Smooth muscle cell (in vitro differentiated cells): ENCODE results near the gene ARFIP2. TPM values are rescaled to one million over a fixed set of nuclear protein-coding genes. Genes with fewer than 3 reads are reported as not detected.

Experiments
- DNase-seq: peaks from one replicate; lab custom pipeline; 2025; ENCODE audit not compliant: unreplicated experiment; lab: John Stamatoyannopoulos, UW
- H2AFZ ChIP-seq: fragments of 200-600 bp; sonication (generic); 2 replicates; pipeline ENCODE4 v1.6.0; 2016; ENCODE audit warnings: antibody characterized with exemption, low read depth, mild to moderate bottlenecking
- H3F3A ChIP-seq: fragments of 200-600 bp; sonication (generic); 2 replicates; pipeline ENCODE4 v1.6.0; 2017; ENCODE audit warnings: antibody characterized with exemption, low read depth
- H3K27ac ChIP-seq: fragments of 200-600 bp; sonication (generic); 2 replicates; pipeline ENCODE4 v1.5.1; 2016; ENCODE audit warnings: low read depth, mild to moderate bottlenecking
- H3K27me3 ChIP-seq: fragments of 200-600 bp; sonication (generic); 2 replicates; pipeline ENCODE4 v1.6.1; 2016; ENCODE audit warnings: low read depth, mild to moderate bottlenecking
- H3K36me3 ChIP-seq: fragments of 200-600 bp; sonication (generic); 2 replicates; pipeline ENCODE4 v1.5.1; 2016; ENCODE audit warnings: low read depth
- H3K4me1 ChIP-seq: fragments of 200-600 bp; sonication (generic); 2 replicates; pipeline ENCODE4 v1.5.1; 2016; ENCODE audit warnings: low read depth
- H3K4me2 ChIP-seq: fragments of 200-600 bp; sonication (generic); 2 replicates; pipeline ENCODE4 v1.6.0; 2016; ENCODE audit warnings: mild to moderate bottlenecking
- H3K4me3 ChIP-seq: fragments of 200-600 bp; sonication (generic); 2 replicates; pipeline ENCODE4 v1.5.1; 2016; ENCODE audit warnings: mild to moderate bottlenecking
- H3K79me2 ChIP-seq: fragments of 200-600 bp; sonication (generic); 2 replicates; pipeline ENCODE4 v1.6.0; 2016; ENCODE audit warnings: low read depth, mild to moderate bottlenecking
- H3K9ac ChIP-seq: fragments of 200-600 bp; sonication (generic); 2 replicates; pipeline ENCODE4 v1.6.0; 2016; ENCODE audit warnings: low read depth
- H3K9me3 ChIP-seq: fragments of 200-600 bp; sonication (generic); replicated peaks from 2 replicates; pipeline ENCODE4 v1.5.1; 2016; ENCODE audit warnings: low read depth
- H4K20me1 ChIP-seq: fragments of 200-600 bp; sonication (generic); 2 replicates; pipeline ENCODE4 v1.6.0; 2016; ENCODE audit warnings: low read depth
- WGBS: methylation state at CpG from one replicate; pipeline ENCODE4 v1.1.7; 2016; ENCODE audit warnings: low lambda C conversion rate; 5-methylcytosine and 5-hydroxymethylcytosine counted together
- polyA plus RNA-seq: library from polyadenylated mRNA; unstranded; fragments of >200 nt; fragmentation: Nextera tagmentation; extraction: Ambion mirVana; gene quantifications from 2 replicates; pipeline ENCODE4 v1.2.1, GENCODE V29; 2016
- total RNA-seq: library from RNA; depleted of rRNA; stranded (reverse); fragments of >200 nt; gene quantifications from 2 replicates; pipeline ENCODE4 v1.2.3, GENCODE V29; 2014
- TF ChIP-seq, protein P1 (sequence below): fragments of 200-600 bp; sonication (generic); IDR thresholded peaks from 2 replicates; pipeline ENCODE4 v1.5.1; 2017; ENCODE audit warnings: borderline replicate concordance, mild to moderate bottlenecking, antibody characterized with exemption; ENCODE audit not compliant: insufficient read depth, poor library complexity, severe bottlenecking

The ARFIP2 gene
- total and polyA plus RNA-seq, 2 experiments from 2014 or later: 61.6 to 88.6 TPM

DNA sequence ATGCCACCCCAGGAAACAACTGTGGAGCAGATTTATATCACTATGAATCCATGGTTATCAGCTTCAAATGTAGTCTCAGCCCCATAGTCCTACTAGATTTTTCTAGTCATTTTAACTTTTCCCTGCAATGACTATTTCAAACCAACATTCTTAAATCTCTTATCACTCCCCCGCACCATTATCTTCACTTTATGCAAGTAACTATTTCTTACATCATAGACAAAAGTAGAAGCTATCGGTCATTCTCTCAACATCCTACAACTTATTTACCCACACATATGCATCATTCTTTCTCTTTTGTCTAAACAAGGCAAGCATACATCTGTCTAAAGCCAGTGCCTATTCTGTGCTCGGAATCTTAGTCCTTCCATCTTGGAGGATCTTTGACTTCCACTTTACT is 4.5 kb upstream of the ARFIP2 start:
- Histone ChIP-seq H3F3A (no peaks in the 10 kb centered on the region), H3K9ac (no peak overlapping the region), H3K4me3 (no peak overlapping the region), H2AFZ (no peak overlapping the region), H3K79me2 (peaks cover 35% of the 10 kb centered on the region), H3K36me3 (peaks cover 12% of the 10 kb centered on the region), H3K27ac (peak overlapping the region; percentile 9), H3K4me2 (no peak overlapping the region), H3K9me3 (no peaks in the 10 kb centered on the region), H4K20me1 (no peaks in the 10 kb centered on the region), H3K27me3 (no peaks in the 10 kb centered on the region), H3K4me1 (peaks cover 8% of the 10 kb centered on the region)
- DNase-seq: no peak
- TF ChIP-seq, protein P1, sequence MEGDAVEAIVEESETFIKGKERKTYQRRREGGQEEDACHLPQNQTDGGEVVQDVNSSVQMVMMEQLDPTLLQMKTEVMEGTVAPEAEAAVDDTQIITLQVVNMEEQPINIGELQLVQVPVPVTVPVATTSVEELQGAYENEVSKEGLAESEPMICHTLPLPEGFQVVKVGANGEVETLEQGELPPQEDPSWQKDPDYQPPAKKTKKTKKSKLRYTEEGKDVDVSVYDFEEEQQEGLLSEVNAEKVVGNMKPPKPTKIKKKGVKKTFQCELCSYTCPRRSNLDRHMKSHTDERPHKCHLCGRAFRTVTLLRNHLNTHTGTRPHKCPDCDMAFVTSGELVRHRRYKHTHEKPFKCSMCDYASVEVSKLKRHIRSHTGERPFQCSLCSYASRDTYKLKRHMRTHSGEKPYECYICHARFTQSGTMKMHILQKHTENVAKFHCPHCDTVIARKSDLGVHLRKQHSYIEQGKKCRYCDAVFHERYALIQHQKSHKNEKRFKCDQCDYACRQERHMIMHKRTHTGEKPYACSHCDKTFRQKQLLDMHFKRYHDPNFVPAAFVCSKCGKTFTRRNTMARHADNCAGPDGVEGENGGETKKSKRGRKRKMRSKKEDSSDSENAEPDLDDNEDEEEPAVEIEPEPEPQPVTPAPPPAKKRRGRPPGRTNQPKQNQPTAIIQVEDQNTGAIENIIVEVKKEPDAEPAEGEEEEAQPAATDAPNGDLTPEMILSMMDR: no peak
- 97% methylated on average over 3 of the region's 3 CpGs for WGBS

DNA sequence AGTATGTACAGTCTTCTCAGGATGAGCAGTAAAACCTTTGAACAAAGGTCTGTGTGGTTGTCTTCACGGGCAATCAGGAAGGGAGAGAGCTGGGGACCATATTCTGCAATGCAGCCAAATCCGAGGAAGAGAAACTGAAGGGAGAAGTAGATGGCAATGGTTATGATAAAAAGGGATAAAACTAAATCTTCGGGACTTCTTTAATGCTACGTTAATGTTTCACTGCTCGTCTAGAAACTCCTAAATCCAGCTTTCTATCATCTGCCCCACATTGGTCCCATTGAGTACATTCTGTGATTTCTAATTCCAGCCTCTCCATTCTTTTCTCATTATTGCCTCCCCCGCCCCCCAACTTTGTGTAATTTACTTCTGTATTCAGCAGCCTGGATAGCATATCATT is 1.9 kb upstream of the ARFIP2 start:
- no peak for DNase-seq
- Histone ChIP-seq H3K79me2 (peaks cover 50% of the 10 kb centered on the region), H3K36me3 (peaks cover 12% of the 10 kb centered on the region), H4K20me1 (no peaks in the 10 kb centered on the region), H3K27me3 (no peaks in the 10 kb centered on the region), H2AFZ (no peak overlapping the region), H3K4me2 (no peak overlapping the region), H3K27ac (peak overlapping the region; percentile 96), H3K9me3 (no peaks in the 10 kb centered on the region), H3F3A (peaks cover 13% of the 10 kb centered on the region), H3K4me1 (peaks cover 16% of the 10 kb centered on the region), H3K4me3 (no peak overlapping the region), H3K9ac (peak overlapping the region; percentile 93)
- 96% methylated on average over 6 of the region's 6 CpGs for WGBS
- TF ChIP-seq, protein P1: no peak

GRCh38 chr11:6482441-6482840 is 1.3 kb upstream of the ARFIP2 start:
- H3K9ac ChIP-seq: peak overlapping the region; percentile 93
- peak overlapping the region; percentile 96 for H3K27ac ChIP-seq
- H4K20me1 ChIP-seq: no peaks in the 10 kb centered on the region
- H3K36me3 ChIP-seq: peaks cover 12% of the 10 kb centered on the region
- no peak for DNase-seq
- TF ChIP-seq, protein P1: no peak
- no peaks in the 10 kb centered on the region for H3K9me3 ChIP-seq
- H3F3A ChIP-seq: peaks cover 14% of the 10 kb centered on the region
- 92% methylated on average over 4 of the region's 4 CpGs for WGBS
- peaks cover 16% of the 10 kb centered on the region for H3K4me1 ChIP-seq
- peak overlapping the region; percentile 76 for H3K4me3 ChIP-seq
- H2AFZ ChIP-seq: no peak overlapping the region
- H3K79me2 ChIP-seq: peaks cover 50% of the 10 kb centered on the region
- peak overlapping the region; percentile 93 for H3K4me2 ChIP-seq
- no peaks in the 10 kb centered on the region for H3K27me3 ChIP-seq

- Histone ChIP-seq H3K4me3 (peak overlapping the region; percentile 76), H4K20me1 (no peaks in the 10 kb centered on the region), H3K27ac (peak overlapping the region; percentile 96), H3F3A (peaks cover 18% of the 10 kb centered on the region), H3K9ac (peak overlapping the region; percentile 93), H3K27me3 (no peaks in the 10 kb centered on the region), H3K9me3 (no peaks in the 10 kb centered on the region), H3K4me1 (peaks cover 16% of the 10 kb centered on the region), H2AFZ (no peak overlapping the region), H3K4me2 (peak overlapping the region; percentile 93), H3K36me3 (peaks cover 6% of the 10 kb centered on the region), H3K79me2 (peaks cover 50% of the 10 kb centered on the region)
- no peak for DNase-seq
- 28% methylated on average over 13 of the region's 13 CpGs for WGBS
- TF ChIP-seq, protein P1: no peak
Measured at GRCh38 chr11:6481924-6482275, 769 bp upstream of the ARFIP2 start.
